Measurements from ENCODE around the gene KCNMA1.

- no peak for TF ChIP-seq TEAD4 (IDR thresholded peaks at IDR 0.05)
- TF ChIP-seq USF1 (IDR thresholded peaks at IDR 0.05): no peak
- no peak for TF ChIP-seq NFIC (IDR thresholded peaks at IDR 0.05)
- no peak for TF ChIP-seq CEBPB (IDR thresholded peaks at IDR 0.05)
- no peak for TF ChIP-seq REST (IDR thresholded peaks at IDR 0.05; ENCODE audit: low read depth)
- no peak for TF ChIP-seq EP300 (IDR thresholded peaks at IDR 0.05; ENCODE audit: borderline replicate concordance)
- no peak for TF ChIP-seq TAF1 (IDR thresholded peaks at IDR 0.05; ENCODE audit: low read depth)
- no peak for TF ChIP-seq RAD21 (IDR thresholded peaks at IDR 0.05; ENCODE audit: low read depth)
- no peak for TF ChIP-seq EGR1 (IDR thresholded peaks at IDR 0.05)
- no peak for TF ChIP-seq ZBTB7A (IDR thresholded peaks at IDR 0.05; ENCODE audit: low read depth)
- no peak for TF ChIP-seq CREB1 (IDR thresholded peaks at IDR 0.05; ENCODE audit: low read depth)
Observed at GRCh38 chr10:76901701-76902100, 735.9 kb downstream of the KCNMA1 start.

Measured in Ishikawa (cell line).